Measurements from ENCODE around the gene RGS9. TPM values are rescaled to one million over a fixed set of nuclear protein-coding genes. Genes with fewer than 3 reads are reported as not detected.

RGS9 gene
- total RNA-seq, 4 donors from 2014 or later = 1.1 to 8.5 (median 3.6) TPM

- TF ChIP-seq CTCF (IDR thresholded peaks at IDR 0.05) (no peak), POLR2A (IDR thresholded peaks at IDR 0.05) (no peak), EP300 (IDR thresholded peaks at IDR 0.05) (no peak), POLR2AphosphoS5 (IDR thresholded peaks at IDR 0.05) (no peak)
- Histone ChIP-seq H3K27ac (no peak overlapping the region), H3K36me3 (no peaks in the 10 kb centered on the region), H3K4me3 (no peak overlapping the region), H3K27me3 (no peaks in the 10 kb centered on the region), H3K4me1 (no peaks in the 10 kb centered on the region), H3K9me3 (peaks cover 5% of the 10 kb centered on the region)
- DNase-seq (ENCODE audit: low spot score in 2 of 2) = no peak
These were observed 128.1 kb downstream of the RGS9 start for GRCh38 chr17:65265276-65265675.

GRCh38 chr17:65268832-65269231, 131.7 kb downstream of the RGS9 start:
- H3K27me3 ChIP-seq = peaks cover 5% of the 10 kb centered on the region
- H3K9me3 ChIP-seq = peaks cover 5% of the 10 kb centered on the region
- H3K4me1 ChIP-seq = no peaks in the 10 kb centered on the region
- DNase-seq (ENCODE audit: low spot score in 2 of 2) = no peak
- TF ChIP-seq CTCF (IDR thresholded peaks at IDR 0.05) (no peak), EP300 (IDR thresholded peaks at IDR 0.05) (no peak), POLR2A (IDR thresholded peaks at IDR 0.05) (no peak), POLR2AphosphoS5 (IDR thresholded peaks at IDR 0.05) (no peak)
- no peak overlapping the region for H3K27ac ChIP-seq
- no peaks in the 10 kb centered on the region for H3K36me3 ChIP-seq
- 94% methylated on average over 2 of the region's 2 CpGs for WGBS
- H3K4me3 ChIP-seq = no peak overlapping the region

GRCh38 chr17:65270499-65271253, 133.5 kb downstream of the RGS9 start:
- H3K36me3 ChIP-seq = no peaks in the 10 kb centered on the region
- TF ChIP-seq CTCF (IDR thresholded peaks at IDR 0.05) = no peak
- no peak for TF ChIP-seq POLR2AphosphoS5 (IDR thresholded peaks at IDR 0.05)
- no peak for TF ChIP-seq POLR2A (IDR thresholded peaks at IDR 0.05)
- TF ChIP-seq EP300 (IDR thresholded peaks at IDR 0.05) = no peak
- H3K27me3 ChIP-seq = peaks cover 5% of the 10 kb centered on the region
- no peak for DNase-seq (ENCODE audit: low spot score in 2 of 2)
- WGBS = 34% methylated on average over 23 of the region's 23 CpGs
- H3K9me3 ChIP-seq = peaks cover 5% of the 10 kb centered on the region
- no peak overlapping the region for H3K27ac ChIP-seq
- no peaks in the 10 kb centered on the region for H3K4me1 ChIP-seq
- no peak overlapping the region for H3K4me3 ChIP-seq

GRCh38 chr17:65271296-65271695, 134.1 kb downstream of the RGS9 start:
- TF ChIP-seq POLR2AphosphoS5 (IDR thresholded peaks at IDR 0.05) (no peak), EP300 (IDR thresholded peaks at IDR 0.05) (no peak), POLR2A (IDR thresholded peaks at IDR 0.05) (no peak), CTCF (IDR thresholded peaks at IDR 0.05) (no peak)
- Histone ChIP-seq H3K36me3 (no peaks in the 10 kb centered on the region), H3K4me3 (no peak overlapping the region), H3K27ac (no peak overlapping the region), H3K4me1 (no peaks in the 10 kb centered on the region), H3K27me3 (peaks cover 5% of the 10 kb centered on the region), H3K9me3 (peaks cover 5% of the 10 kb centered on the region)
- DNase-seq (ENCODE audit: low spot score in 2 of 2) = no peak
- 55% methylated on average over 4 of the region's 4 CpGs for WGBS

Other genes with a start within 250 kb of the RGS9 start
- gene LRRC37A3, start 217.9 kb upstream of the RGS9 start, total RNA-seq = 10 to 100 TPM in 1 of 4 donors, 1 to 10 TPM in 3; 3.9 to 24.3 (median 5.9) TPM
- gene GNA13, start 80.6 kb upstream of the RGS9 start, total RNA-seq = 10 to 100 TPM; 36.7 to 45.0 (median 38.6) TPM